NOMO-1 treated with dmso at 0.1 percent for 144 hours (cell line): ENCODE measurements around the gene POU4F2.
"Not testable (repeated sequence)": the region's sequence is repeated elsewhere in the genome, so short reads cannot be mapped to it uniquely, and the experiment has no call there.

ENCODE experiments used
- DNase-seq: peaks from one replicate; lab custom pipeline; 2025; ENCODE audit not compliant: unreplicated experiment; lab: John Stamatoyannopoulos, UW

POU4F2 gene

DNA sequence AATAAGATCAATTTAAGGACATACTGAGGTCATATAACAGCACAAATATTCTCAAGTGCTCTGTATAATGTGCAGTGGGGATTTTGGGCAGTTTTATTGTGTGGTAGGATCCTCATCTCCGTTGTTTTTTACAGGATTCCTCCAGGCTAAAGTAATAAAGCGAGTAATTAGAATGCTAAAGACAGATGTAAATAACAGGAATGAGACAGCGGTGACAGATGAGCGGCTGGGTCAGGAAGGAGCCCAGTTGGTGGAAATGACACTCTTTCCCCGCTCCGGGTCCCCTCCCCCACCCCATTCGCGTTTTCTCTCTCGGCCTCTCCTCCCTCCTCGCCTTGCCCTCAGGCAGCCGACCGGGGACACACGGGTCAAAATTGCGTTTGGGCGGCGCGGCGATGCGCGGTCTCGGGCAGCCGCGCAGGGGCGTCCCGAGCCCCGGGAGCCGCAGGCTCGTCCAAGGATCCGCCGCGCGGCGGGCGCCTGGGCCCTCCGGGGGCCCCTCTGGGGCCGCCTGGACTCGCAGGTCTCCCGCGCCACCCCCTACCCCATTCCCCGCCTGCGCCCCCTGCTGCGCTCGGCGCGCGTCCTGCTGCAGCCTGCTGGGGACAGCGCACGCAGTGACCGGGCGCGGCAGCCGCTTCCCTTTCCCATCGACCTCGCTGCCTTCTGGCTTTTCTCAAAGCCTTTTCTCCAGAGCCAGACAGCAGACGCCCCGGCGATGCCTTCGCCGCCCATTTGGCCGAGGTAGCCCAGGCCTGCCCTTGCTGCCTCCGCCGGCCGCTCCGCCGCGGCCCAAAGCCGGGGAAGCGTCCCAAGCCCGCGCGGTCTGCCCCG, 16.2 kb downstream of the POU4F2 start:
- DNase-seq = no peak

DNA sequence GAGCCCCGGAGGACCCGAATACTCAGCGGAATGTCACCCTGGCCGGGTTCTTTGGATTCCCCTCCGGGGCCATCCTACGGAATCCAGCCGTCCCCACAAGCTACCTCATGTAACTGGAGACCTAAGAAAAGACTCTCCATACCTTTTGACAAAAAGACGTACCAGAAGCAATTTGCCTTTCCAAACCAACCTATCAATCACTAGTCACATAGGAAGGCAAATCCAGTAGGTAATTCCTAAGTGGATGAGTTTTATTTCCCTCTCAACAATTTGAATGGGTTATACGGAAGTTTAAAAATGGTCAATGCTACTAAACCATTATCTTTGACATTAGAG, 16.8 kb downstream of the POU4F2 start:
- no peak for DNase-seq

DNA sequence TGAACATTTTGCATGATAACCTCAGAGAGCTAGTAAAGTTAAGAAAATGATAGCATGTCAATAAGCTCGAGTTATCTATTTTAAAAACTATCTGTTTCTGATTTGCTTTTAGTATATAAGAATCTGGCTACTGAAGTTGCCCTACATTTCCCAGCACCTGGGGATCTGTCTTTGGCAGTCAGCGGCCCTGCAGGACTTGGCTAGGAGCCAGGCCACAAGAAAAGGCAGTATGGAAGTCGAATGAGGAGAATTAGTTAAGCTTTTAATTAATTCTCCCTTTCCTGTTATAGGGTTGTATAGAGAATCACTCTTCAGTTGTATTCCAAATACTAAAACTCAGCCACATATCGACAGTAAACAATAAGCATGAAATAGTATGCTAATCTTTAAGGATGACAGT, 22.7 kb downstream of the POU4F2 start:
- DNase-seq = no peak

DNA sequence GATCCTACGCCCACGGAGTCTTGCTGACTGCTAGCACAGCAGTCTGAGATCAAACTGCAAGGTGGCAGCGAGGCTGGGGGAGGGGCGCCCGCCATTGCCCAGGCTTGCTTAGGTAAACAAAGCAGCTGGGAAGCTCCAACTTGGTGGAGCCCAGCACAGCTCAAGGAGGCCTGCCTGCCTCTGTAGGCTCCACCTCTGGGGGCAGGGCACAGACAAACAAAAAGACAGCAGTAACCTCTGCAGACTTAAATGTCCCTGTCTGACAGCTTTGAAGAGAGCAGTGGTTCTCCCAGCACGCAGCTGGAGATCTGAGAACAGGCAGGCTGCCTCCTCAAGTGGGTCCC, 25.2 kb downstream of the POU4F2 start:
- not testable (repeated sequence) for DNase-seq

DNA sequence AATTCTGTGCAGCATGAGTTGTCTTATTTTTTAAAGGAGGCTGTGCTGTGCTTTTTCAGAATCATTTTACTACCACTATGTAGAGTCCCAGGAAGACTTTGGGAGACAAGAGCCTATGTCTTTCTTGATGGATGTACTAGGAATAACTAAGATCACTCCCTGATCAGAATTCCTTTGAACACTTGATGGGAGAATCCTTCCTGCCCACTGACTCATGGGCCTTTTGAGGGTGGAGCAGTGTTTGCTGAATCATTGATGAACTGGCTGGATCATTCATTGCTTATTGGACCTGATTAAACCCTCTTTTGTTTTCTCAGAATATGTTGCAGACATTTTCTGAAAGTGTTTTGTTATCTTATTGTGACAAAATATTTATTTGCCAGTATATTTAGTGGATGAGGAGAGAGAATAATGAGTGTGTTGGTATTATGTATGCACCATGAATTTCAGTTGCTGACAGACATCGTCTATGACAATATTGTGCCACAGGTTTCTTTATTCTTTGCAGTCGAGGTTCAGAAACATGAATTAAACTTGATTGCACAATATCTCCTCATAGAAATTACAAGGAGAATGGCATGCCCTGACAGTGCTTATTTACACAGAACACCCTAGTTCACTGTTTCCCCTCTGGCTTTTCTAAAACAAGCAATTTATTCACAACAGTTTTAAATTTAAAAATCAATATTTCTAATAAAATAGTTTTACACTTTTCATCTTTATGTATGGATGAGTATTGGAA, 36.3 kb downstream of the POU4F2 start:
- DNase-seq = no peak
